Activated T-helper 17 cell treated with anti-CD3 and anti-CD28 coated beads, Interleukin-2, amount 50 U/mL, for 72 hours (primary cell): ENCODE measurements around the gene DRICH1. TPM values are rescaled to one million over a fixed set of nuclear protein-coding genes. Genes with fewer than 3 reads are reported as not detected.
"Not testable (repeated sequence)": the region's sequence is repeated elsewhere in the genome, so short reads cannot be mapped to it uniquely, and the experiment has no call there.

Experiments used
- ATAC-seq: fragments of 150-1000 bp; cut with Tn5 transposase; replicated peaks from 2 replicates; pipeline ENCODE4 v1.10.0; 2021; ENCODE audit warnings: mild to moderate bottlenecking, moderate library complexity
- H3K27ac Mint-ChIP-seq: one replicate; pipeline ENCODE4 v1.8.0; 2022; ENCODE audit warnings: mixed read lengths
- H3K27me3 Mint-ChIP-seq: one replicate; pipeline ENCODE4 v1.8.0; 2022; ENCODE audit warnings: mixed read lengths
- H3K36me3 Mint-ChIP-seq: one replicate; pipeline ENCODE4 v1.8.0; 2022; ENCODE audit warnings: low read depth, mild to moderate bottlenecking, mixed read lengths
- H3K4me1 Mint-ChIP-seq: one replicate; pipeline ENCODE4 v1.8.0; 2022; ENCODE audit warnings: mixed read lengths
- H3K4me3 Mint-ChIP-seq: one replicate; pipeline ENCODE4 v1.8.0; 2022; ENCODE audit warnings: mild to moderate bottlenecking, mixed read lengths
- H3K9me3 Mint-ChIP-seq: one replicate; pipeline ENCODE4 v1.8.0; 2022; ENCODE audit warnings: mixed read lengths
- total RNA-seq, 2 donors: library from RNA; stranded (reverse); gene quantifications; one replicate each; pipeline ENCODE4 v1.2.3, GENCODE V29; 2022

DRICH1 gene
- total RNA-seq, 2 donors from 2014 or later, result 0.40 TPM; not detected in 1

- not testable (repeated sequence) for H3K4me3 Mint-ChIP-seq, H3K27ac Mint-ChIP-seq, H3K9me3 Mint-ChIP-seq, H3K4me1 Mint-ChIP-seq, ATAC-seq, H3K36me3 Mint-ChIP-seq
- peaks cover 14% of the 10 kb centered on the region for H3K27me3 Mint-ChIP-seq
These were observed 71.9 kb downstream of the DRICH1 start for GRCh38 chr22:23560215-23560614.

Other genes starting within 250 kb of the DRICH1 start
- gene IGLL1, start 52.0 kb downstream of the DRICH1 start, total RNA-seq, result not detected
- gene RGL4, start 58.7 kb upstream of the DRICH1 start, total RNA-seq, result 10 to 100 TPM in 1 of 2 donors, 1 to 10 TPM in 1; 4.1 to 10.4 TPM
- 1 to 10 TPM in 1 of 2 donors, under 1 TPM in 1; 0.82 to 1.1 TPM for gene ZNF70, start 118.8 kb upstream of the DRICH1 start, total RNA-seq
- not detected for gene VPREB3, start 122.1 kb upstream of the DRICH1 start, total RNA-seq
- gene C22orf15, start 130.7 kb upstream of the DRICH1 start, total RNA-seq, result not detected
- 100 to 1,000 TPM in 1 of 2 donors, 10 to 100 TPM in 1; 49.6 to 104 TPM for gene CHCHD10, start 135.7 kb upstream of the DRICH1 start, total RNA-seq
- under 1 TPM; 0.45 to 0.50 TPM for gene MMP11, start 140.5 kb upstream of the DRICH1 start, total RNA-seq
- gene SMARCB1, start 154.6 kb upstream of the DRICH1 start, total RNA-seq, result 10 to 100 TPM; 51.4 to 70.1 TPM
- 1 to 10 TPM; 5.0 to 9.3 TPM for gene DERL3, start 206.7 kb upstream of the DRICH1 start, total RNA-seq
- 1 to 10 TPM; 3.8 to 5.9 TPM for gene SLC2A11, start 225.6 kb upstream of the DRICH1 start, total RNA-seq